H9 (cell line): ENCODE data around the gene RBFOX2. TPM values are rescaled to one million over a fixed set of nuclear protein-coding genes. Genes with fewer than 3 reads are reported as not detected.

Source experiments
- DNase-seq: peaks from one replicate; pipeline ENCODE4 v3.0.0-alpha.2; 2017
- H2AFZ ChIP-seq: one replicate; pipeline ENCODE4 v1.6.1; 2013; ENCODE audit warnings: mild to moderate bottlenecking, low read length, control low read depth, moderate library complexity
- H2AK5ac ChIP-seq: 2 replicates; pipeline ENCODE4 v1.6.1; 2013; ENCODE audit warnings: low read length, control low read depth, mixed read lengths; ENCODE audit not compliant: insufficient read length
- H2BK120ac ChIP-seq: one replicate; pipeline ENCODE4 v1.6.1; 2013; ENCODE audit warnings: low read depth, mild to moderate bottlenecking, low read length, control low read depth, inconsistent platforms; ENCODE audit not compliant: poor library complexity, severe bottlenecking
- H2BK12ac ChIP-seq: 2 replicates; pipeline ENCODE4 v1.6.1; 2013; ENCODE audit warnings: low read length, control low read depth, mixed read lengths, low read depth; ENCODE audit not compliant: insufficient read length
- H2BK15ac ChIP-seq: 2 replicates; pipeline ENCODE4 v1.6.1; 2013; ENCODE audit warnings: low read depth, low read length, control low read depth
- H2BK20ac ChIP-seq: one replicate; pipeline ENCODE4 v1.6.1; 2013; ENCODE audit warnings: low read depth, mild to moderate bottlenecking, low read length, control low read depth, inconsistent platforms; ENCODE audit not compliant: poor library complexity, severe bottlenecking
- H2BK5ac ChIP-seq: 2 replicates; pipeline ENCODE4 v1.6.1; 2013; ENCODE audit warnings: low read length, control low read depth, mixed read lengths; ENCODE audit not compliant: insufficient read length
- H3K14ac ChIP-seq: 2 replicates; pipeline ENCODE4 v1.6.1; 2013; ENCODE audit warnings: low read length, control low read depth; ENCODE audit not compliant: insufficient read depth
- H3K18ac ChIP-seq: 2 replicates; pipeline ENCODE4 v1.6.1; 2013; ENCODE audit warnings: low read depth, mild to moderate bottlenecking, mixed read lengths, low read length, control low read depth; ENCODE audit not compliant: insufficient read length
- H3K23ac ChIP-seq: 2 replicates; pipeline ENCODE4 v1.6.1; 2013; ENCODE audit warnings: low read length, control low read depth, mixed read lengths, low read depth; ENCODE audit not compliant: insufficient read length
- H3K23me2 ChIP-seq: 2 replicates; pipeline ENCODE4 v1.6.1; 2013; ENCODE audit warnings: low read depth, mild to moderate bottlenecking, mixed read lengths, low read length, control low read depth; ENCODE audit not compliant: insufficient read length, poor library complexity, severe bottlenecking
- H3K27ac ChIP-seq: 2 replicates; pipeline ENCODE4 v1.5.1; 2013; ENCODE audit warnings: low read length, control low read depth, mixed read lengths, low read depth; ENCODE audit not compliant: insufficient read length
- H3K27me3 ChIP-seq: 2 replicates; pipeline ENCODE4 v1.6.1; 2013; ENCODE audit warnings: low read length, control low read depth, inconsistent platforms; ENCODE audit not compliant: insufficient read depth
- H3K4ac ChIP-seq: 2 replicates; pipeline ENCODE4 v1.6.1; 2013; ENCODE audit warnings: low read depth, mild to moderate bottlenecking, control low read depth, inconsistent platforms, low read length, moderate library complexity
- H3K4me1 ChIP-seq: 2 replicates; pipeline ENCODE4 v1.6.1; 2013; ENCODE audit warnings: low read length, control low read depth, inconsistent platforms; ENCODE audit not compliant: insufficient read depth
- H3K4me2 ChIP-seq: 2 replicates; pipeline ENCODE4 v1.6.1; 2013; ENCODE audit warnings: low read length, control low read depth, mixed read lengths; ENCODE audit not compliant: insufficient read length, insufficient read depth
- H3K56ac ChIP-seq: 2 replicates; pipeline ENCODE4 v1.6.1; 2013; ENCODE audit warnings: low read depth, mild to moderate bottlenecking, mixed read lengths, low read length, control low read depth; ENCODE audit not compliant: insufficient read length
- H3K79me1 ChIP-seq: 2 replicates; pipeline ENCODE4 v1.6.1; 2013; ENCODE audit warnings: low read depth, mild to moderate bottlenecking, moderate library complexity, low read length, control low read depth, inconsistent platforms; ENCODE audit not compliant: insufficient read depth, poor library complexity, severe bottlenecking
- H3K79me2 ChIP-seq: 2 replicates; pipeline ENCODE4 v1.6.1; 2013; ENCODE audit warnings: low read length, control low read depth, inconsistent platforms; ENCODE audit not compliant: insufficient read depth
- H3K9ac ChIP-seq: 2 replicates; pipeline ENCODE4 v1.6.1; 2013; ENCODE audit warnings: low read length, control low read depth, mixed read lengths; ENCODE audit not compliant: insufficient read length; ENCODE audit errors: extremely low read depth
- H3K9me3 ChIP-seq: one replicate; pipeline ENCODE4 v1.6.1; 2013; ENCODE audit warnings: low read depth, low read length, inconsistent platforms; ENCODE audit not compliant: control insufficient read depth
- H3T11ph ChIP-seq: one replicate; pipeline ENCODE4 v1.6.1; 2013; ENCODE audit warnings: mild to moderate bottlenecking, low read length, control low read depth, inconsistent platforms
- H4K20me1 ChIP-seq: one replicate; pipeline ENCODE4 v1.6.1; 2013; ENCODE audit not compliant: control insufficient read depth, insufficient read length, insufficient read depth
- H4K5ac ChIP-seq: 2 replicates; pipeline ENCODE4 v1.6.1; 2013; ENCODE audit warnings: low read depth, mild to moderate bottlenecking, mixed read lengths, low read length, control low read depth; ENCODE audit not compliant: insufficient read length
- H4K8ac ChIP-seq: replicated peaks from 2 replicates; pipeline ENCODE4 v1.6.1; 2013; ENCODE audit warnings: low read length, control low read depth, mixed read lengths, low read depth; ENCODE audit not compliant: insufficient read length
- H4K91ac ChIP-seq: 2 replicates; pipeline ENCODE4 v1.6.1; 2013; ENCODE audit warnings: low read depth, mild to moderate bottlenecking, moderate library complexity, mixed read lengths, low read length, control low read depth; ENCODE audit not compliant: insufficient read length
- H3K27ac Mint-ChIP-seq, 3 experiments: 2 replicates in 2 of 3; 3 replicates in 1 of 3; pipeline ENCODE4 v1.8.0; 2020 to 2021; ENCODE audit warnings: mixed read lengths in 3 of 3, mild to moderate bottlenecking in 1 of 3, moderate library complexity in 1 of 3
- H3K27me3 Mint-ChIP-seq: 2 replicates; pipeline ENCODE4 v1.8.0; 2021; ENCODE audit warnings: low read depth, mild to moderate bottlenecking, moderate library complexity, mixed read lengths
- H3K36me3 Mint-ChIP-seq, 3 experiments: 2 replicates in 2 of 3; 3 replicates in 1 of 3; pipeline ENCODE4 v1.8.0; 2020 to 2021; ENCODE audit warnings: low read depth in 3 of 3, mixed read lengths in 3 of 3; ENCODE audit not compliant: insufficient read depth in 1 of 3
- H3K4me1 Mint-ChIP-seq, 2 experiments: 2 replicates each; pipeline ENCODE4 v1.8.0; 2020; ENCODE audit warnings: mixed read lengths in 2 of 2
- H3K4me3 Mint-ChIP-seq, 2 experiments: 2 replicates in 1 of 2; 3 replicates in 1 of 2; pipeline ENCODE4 v1.8.0; 2020 to 2021; ENCODE audit warnings: mild to moderate bottlenecking in 2 of 2, mixed read lengths in 2 of 2, moderate library complexity in 1 of 2
- H3K9me3 Mint-ChIP-seq, 2 experiments: 2 replicates in 1 of 2; 3 replicates in 1 of 2; pipeline ENCODE4 v1.8.0; 2020; ENCODE audit warnings: mild to moderate bottlenecking in 2 of 2, mixed read lengths in 2 of 2, moderate library complexity in 1 of 2
- WGBS: extraction: QIAGEN DNeasy Blood & Tissue Kit; methylation state at CpG from one replicate; pipeline ENCODE4 v1.1.7; 2013; ENCODE audit warnings: missing lambda C conversion rate, low lambda C conversion rate, mixed read lengths; ENCODE audit not compliant: insufficient read length; ENCODE audit errors: extremely low coverage; 5-methylcytosine and 5-hydroxymethylcytosine counted together
- total RNA-seq: library from RNA; stranded (reverse); gene quantifications from 2 replicates; pipeline ENCODE4 v1.2.1, GENCODE V29; 2021
- TF ChIP-seq, protein P1 (sequence below): fragments of 200-600 bp; sonication (generic); conservative IDR thresholded peaks from 3 replicates; pipeline ENCODE4 v1.8.0; 2021; ENCODE audit warnings: antibody characterized with exemption, mild to moderate bottlenecking

The RBFOX2 gene
- total RNA-seq, 1 experiment from 2014 or later = 84.7 TPM

- peaks cover 7 to 21% (median 10%) of the 10 kb centered on the region in 3 experiments; a peak in 5 of 7 replicates for H3K36me3 Mint-ChIP-seq
- no peak overlapping the region; a peak in 1 of 5 replicates for H3K4me3 Mint-ChIP-seq
- no peak overlapping the region for H2AFZ ChIP-seq
- no peaks in the 10 kb centered on the region for H3K9me3 ChIP-seq
- no peak overlapping the region for H3K18ac ChIP-seq
- H3K27me3 Mint-ChIP-seq = no peaks in the 10 kb centered on the region
- no peaks in the 10 kb centered on the region for H3K23me2 ChIP-seq
- no peaks in the 10 kb centered on the region for H3K79me1 ChIP-seq
- H2AK5ac ChIP-seq = no peak overlapping the region
- no peak overlapping the region for H2BK120ac ChIP-seq
- no peaks in the 10 kb centered on the region; the same call in 1 of the 2 replicates for H3K4me1 ChIP-seq
- H4K8ac ChIP-seq = no peak overlapping the region
- H3K79me2 ChIP-seq = no peaks in the 10 kb centered on the region
- no CpG with 5 or more reads among the region's 5 CpGs for WGBS
- H3K9ac ChIP-seq = no peak overlapping the region
- no peak overlapping the region for H3K27ac ChIP-seq
- no peak overlapping the region for H2BK20ac ChIP-seq
- H2BK12ac ChIP-seq = no peak overlapping the region
- no peaks in the 10 kb centered on the region for H4K20me1 ChIP-seq
- no peak overlapping the region for H3T11ph ChIP-seq
- H2BK5ac ChIP-seq = no peak overlapping the region
- H2BK15ac ChIP-seq = no peak overlapping the region
- no peak overlapping the region for H4K5ac ChIP-seq
- H3K4me2 ChIP-seq = no peak overlapping the region
- no peak overlapping the region for H3K23ac ChIP-seq
- DNase-seq = no peak
- peaks cover 11 to 15% of the 10 kb centered on the region in 2 experiments for H3K4me1 Mint-ChIP-seq
- no peak overlapping the region for H4K91ac ChIP-seq
- H3K56ac ChIP-seq = no peak overlapping the region
- TF ChIP-seq, protein P1, sequence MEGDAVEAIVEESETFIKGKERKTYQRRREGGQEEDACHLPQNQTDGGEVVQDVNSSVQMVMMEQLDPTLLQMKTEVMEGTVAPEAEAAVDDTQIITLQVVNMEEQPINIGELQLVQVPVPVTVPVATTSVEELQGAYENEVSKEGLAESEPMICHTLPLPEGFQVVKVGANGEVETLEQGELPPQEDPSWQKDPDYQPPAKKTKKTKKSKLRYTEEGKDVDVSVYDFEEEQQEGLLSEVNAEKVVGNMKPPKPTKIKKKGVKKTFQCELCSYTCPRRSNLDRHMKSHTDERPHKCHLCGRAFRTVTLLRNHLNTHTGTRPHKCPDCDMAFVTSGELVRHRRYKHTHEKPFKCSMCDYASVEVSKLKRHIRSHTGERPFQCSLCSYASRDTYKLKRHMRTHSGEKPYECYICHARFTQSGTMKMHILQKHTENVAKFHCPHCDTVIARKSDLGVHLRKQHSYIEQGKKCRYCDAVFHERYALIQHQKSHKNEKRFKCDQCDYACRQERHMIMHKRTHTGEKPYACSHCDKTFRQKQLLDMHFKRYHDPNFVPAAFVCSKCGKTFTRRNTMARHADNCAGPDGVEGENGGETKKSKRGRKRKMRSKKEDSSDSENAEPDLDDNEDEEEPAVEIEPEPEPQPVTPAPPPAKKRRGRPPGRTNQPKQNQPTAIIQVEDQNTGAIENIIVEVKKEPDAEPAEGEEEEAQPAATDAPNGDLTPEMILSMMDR = no peak
- H3K27ac Mint-ChIP-seq = peak overlapping the region in 2 of 3 experiments; percentile 88 to 91; a peak in 3 of 7 replicates
- H3K27me3 ChIP-seq = no peaks in the 10 kb centered on the region
- H3K14ac ChIP-seq = no peak overlapping the region
- no peak overlapping the region for H3K4ac ChIP-seq
- no peaks in the 10 kb centered on the region for H3K9me3 Mint-ChIP-seq
These were observed 246.1 kb downstream of the RBFOX2 start for GRCh38 chr22:35782504-35782903.
